ENCODE results near the gene SLC25A42. TPM values are rescaled to one million over a fixed set of nuclear protein-coding genes. Genes with fewer than 3 reads are reported as not detected.

Gene SLC25A42
- total and polyA plus RNA-seq, 2 of the 4 experiments (the other 2 are of a cell fraction): 2.0 to 9.9 TPM

- H2AFZ ChIP-seq (replicated peaks; ENCODE audit: low read length, poor library complexity): no peak overlapping the region
- H3K9ac ChIP-seq (ENCODE audit: low read depth, low read length): no peak overlapping the region
- H3K27ac ChIP-seq (ENCODE audit: insufficient read depth, low read length): no peak overlapping the region
- H3K18ac ChIP-seq (ENCODE audit: low read depth, low read length): no peak overlapping the region
- WGBS, 2 experiments (ENCODE audit: extremely low coverage in 2 of 2, insufficient read length in 1 of 2): 88% methylated on average over 4 of the region's 6 CpGs; no CpG with 5 or more reads in 1 of the 2 experiments
- no peak overlapping the region for H4K5ac ChIP-seq (ENCODE audit: low read depth, low read length)
- H3K4ac ChIP-seq (ENCODE audit: low read depth, low read length): no peak overlapping the region
- intact Hi-C loops (cut with micrococcal nuclease) (no loop called here), in situ Hi-C loops (cut with MboI; ENCODE audit: low sequenced_read_pairs) (no loop called here), dilution Hi-C loops (cut with HindIII; ENCODE audit: low sequenced_read_pairs, unreplicated experiment) (no loop called here)
- no peak overlapping the region for H2AK5ac ChIP-seq (ENCODE audit: low read depth, low read length)
- ATAC-seq (ENCODE audit: low read depth) (no peak), DNase-seq (no peak)
- no peak overlapping the region for H2BK120ac ChIP-seq (ENCODE audit: low read depth, low read length)
- H3K79me1 ChIP-seq (ENCODE audit: low read depth in 1 of 2, low read length in 2 of 2): no peaks in the 10 kb centered on the region
- H2AK9ac ChIP-seq (replicated peaks; ENCODE audit: low read depth, low read length, poor library complexity): no peak overlapping the region
- no peaks in the 10 kb centered on the region for H3K4me1 ChIP-seq (ENCODE audit: control insufficient read depth, insufficient read depth, low read length)
- ChIA-PET POLR2A (ENCODE audit: unreplicated experiment) (no interaction called here), CTCF (interaction anchor here (1.5 kb wide), 1 partner anchor 9 kb away, joined by 3 read pairs; no protein-coding TSS in a partner anchor)
- H3K4me3 ChIP-seq (ENCODE audit: insufficient read depth, low read depth, low read length): no peak overlapping the region
- H3K9me1 ChIP-seq (ENCODE audit: insufficient read depth, low read length): no peaks in the 10 kb centered on the region
- H3K9me3 ChIP-seq (ENCODE audit: control insufficient read depth, insufficient read depth, low read length): peaks cover 6% of the 10 kb centered on the region; the same call in 1 of the 2 replicates
- H2BK20ac ChIP-seq (ENCODE audit: low read depth, low read length): no peak overlapping the region
- peaks cover 7% of the 10 kb centered on the region; the same call in 1 of the 2 replicates for H3K36me3 ChIP-seq (ENCODE audit: control insufficient read depth, insufficient read depth, low read length)
- no peak overlapping the region for H3K4me2 ChIP-seq (ENCODE audit: low read depth, low read length)
- H4K8ac ChIP-seq (ENCODE audit: low read depth in 2 of 2, low read length in 2 of 2): no peak overlapping the region
- no peaks in the 10 kb centered on the region for H3K27me3 ChIP-seq (ENCODE audit: control insufficient read depth, insufficient read depth, low read length)
- no peak overlapping the region for H2BK15ac ChIP-seq (ENCODE audit: low read depth, low read length)
- no peaks in the 10 kb centered on the region for H4K20me1 ChIP-seq (ENCODE audit: insufficient read depth, low read length)
- H3K23ac ChIP-seq (ENCODE audit: low read depth, low read length): no peak overlapping the region
- no peak overlapping the region for H4K91ac ChIP-seq (ENCODE audit: insufficient read depth, low read depth, low read length)
- no peak overlapping the region for H2BK5ac ChIP-seq (ENCODE audit: low read depth, low read length, poor library complexity, severe bottlenecking)
- no peak overlapping the region for H3K56ac ChIP-seq (ENCODE audit: extremely low read depth, insufficient read depth, low read length)
- H3K14ac ChIP-seq (replicated peaks; ENCODE audit: low read depth, low read length): no peak overlapping the region
- no peak for TF ChIP-seq RAD21 (IDR thresholded peaks at IDR 0.05; ENCODE audit: low read length)
- TF ChIP-seq MXI1 (IDR thresholded peaks at IDR 0.05; ENCODE audit: borderline replicate concordance, low read depth, low read length): no peak
- no peak for TF ChIP-seq CEBPB (IDR thresholded peaks at IDR 0.05; ENCODE audit: low read depth, low read length)
- TF ChIP-seq MAZ (IDR thresholded peaks at IDR 0.05; ENCODE audit: borderline replicate concordance, low read depth, low read length): no peak
- no peak for TF ChIP-seq RCOR1 (IDR thresholded peaks at IDR 0.05; ENCODE audit: insufficient replicate concordance, low read length)
- TF ChIP-seq BHLHE40 (IDR thresholded peaks at IDR 0.05; ENCODE audit: low read depth, low read length): no peak
- no peak for TF ChIP-seq ELK1 (IDR thresholded peaks at IDR 0.05; ENCODE audit: borderline replicate concordance, low read depth, low read length)
- TF ChIP-seq NFE2L2 (IDR thresholded peaks at IDR 0.05; ENCODE audit: low read depth, low read length): no peak
- TF ChIP-seq MAFK (IDR thresholded peaks at IDR 0.05; ENCODE audit: low read depth, low read length): no peak
- no peak for TF ChIP-seq CTCF (conservative IDR thresholded peaks at IDR 0.05; ENCODE audit: low read depth, low read length)
- no peak for TF ChIP-seq SMC3 (IDR thresholded peaks at IDR 0.05; ENCODE audit: low read depth, low read length)
- no peak for TF ChIP-seq FOS (IDR thresholded peaks at IDR 0.05; ENCODE audit: low read depth, low read length)
- BruUV-seq (replicated peaks): no TSS peak
Observed at GRCh38 chr19:19154768-19155494, 91.1 kb downstream of the SLC25A42 start.
